Heart left ventricle (tissue), 13 donors: ENCODE measurements around the gene KCNJ6.

Experiments used
- POLR2A ChIP-seq, 2 donors: fragments of 450-650 bp; IDR thresholded peaks; one replicate each; pipeline ENCODE4 v1.6.1; 2017; ENCODE audit warnings: antibody characterized with exemption in 2 of 2, mild to moderate bottlenecking in 2 of 2, moderate library complexity in 2 of 2
- TF ChIP-seq, protein P1 (sequence below), 12 donors: fragments of 200-600 bp; sonication (generic) in 4 of 12; IDR thresholded peaks; one replicate each; pipeline versions ENCODE4 v1.5.0 to v1.8.0; 2018 to 2022; ENCODE audit warnings: antibody characterized with exemption in 12 of 12, mild to moderate bottlenecking in 5 of 12
- donor health status: ischemic (EF 13 %, LVEDD 7.1; RV severe dilation, severe dysfunction).
- donor health status: DM: no; HTN: yes; CAD: no.
- donor health status: DM: no; HTN: no; CAD: no.
- donor health status: ischemic (EF 25% LVEDD 6.9; RV normal size, moderate dysfunction).
- donor health status: ischemic (EF 25% LVEDD 5.7; RV mildly dilated, moderate dysfunction).
- donor health status: ischemic (EF 35%, LVEDD 5.7; RV mildly dilated, moderate dysfunction).
- donor health status: nonischemic (EF 11% LVEDD 7.7; RV severe dilation, severe dysfunction).
- donor health status: DM: yes; HTN: yes; CAD: no.
- donor health status: PGD.
- donor health status: ischemic (EF 29% LVEDD 5.4; RV normal size, mild dysfunction).
- donor health status: nonischemic (EF 23%, LVEDD 6.1; RV moderate dilation, normal function).

DNA sequence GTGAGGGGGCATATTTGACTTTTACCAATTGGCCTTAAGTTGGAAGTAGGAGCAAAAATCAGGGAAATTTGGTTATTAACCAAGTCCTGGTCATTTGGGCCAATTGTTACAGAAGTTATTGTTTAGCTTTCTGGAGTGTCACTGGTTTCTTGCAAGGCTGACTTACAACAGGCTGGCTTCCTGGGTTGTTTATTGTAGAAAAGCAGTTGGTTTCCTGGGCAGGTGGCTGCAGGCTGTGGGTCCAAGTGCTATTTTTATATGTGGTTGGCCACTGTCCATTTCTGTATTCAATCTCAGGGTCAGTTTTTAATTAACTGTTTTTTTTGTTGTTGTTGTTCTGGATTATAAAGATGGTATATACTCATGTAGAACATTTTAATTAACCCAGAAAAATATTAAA lies 174.1 kb downstream of the KCNJ6 start:
- TF ChIP-seq, protein P1, sequence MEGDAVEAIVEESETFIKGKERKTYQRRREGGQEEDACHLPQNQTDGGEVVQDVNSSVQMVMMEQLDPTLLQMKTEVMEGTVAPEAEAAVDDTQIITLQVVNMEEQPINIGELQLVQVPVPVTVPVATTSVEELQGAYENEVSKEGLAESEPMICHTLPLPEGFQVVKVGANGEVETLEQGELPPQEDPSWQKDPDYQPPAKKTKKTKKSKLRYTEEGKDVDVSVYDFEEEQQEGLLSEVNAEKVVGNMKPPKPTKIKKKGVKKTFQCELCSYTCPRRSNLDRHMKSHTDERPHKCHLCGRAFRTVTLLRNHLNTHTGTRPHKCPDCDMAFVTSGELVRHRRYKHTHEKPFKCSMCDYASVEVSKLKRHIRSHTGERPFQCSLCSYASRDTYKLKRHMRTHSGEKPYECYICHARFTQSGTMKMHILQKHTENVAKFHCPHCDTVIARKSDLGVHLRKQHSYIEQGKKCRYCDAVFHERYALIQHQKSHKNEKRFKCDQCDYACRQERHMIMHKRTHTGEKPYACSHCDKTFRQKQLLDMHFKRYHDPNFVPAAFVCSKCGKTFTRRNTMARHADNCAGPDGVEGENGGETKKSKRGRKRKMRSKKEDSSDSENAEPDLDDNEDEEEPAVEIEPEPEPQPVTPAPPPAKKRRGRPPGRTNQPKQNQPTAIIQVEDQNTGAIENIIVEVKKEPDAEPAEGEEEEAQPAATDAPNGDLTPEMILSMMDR (IDR thresholded peaks at IDR 0.05), result no peak
- TF ChIP-seq POLR2A (IDR thresholded peaks at IDR 0.05), result no peak
